GM21786 (cell line): Measurements from ENCODE around the gene FNDC3B.

Experiments used
- ATAC-seq: cut with Tn5 transposase; IDR thresholded peaks from one replicate; pipeline ENCODE4 v1.9.1; 2021; ENCODE audit not compliant: unreplicated experiment

The FNDC3B gene

DNA sequence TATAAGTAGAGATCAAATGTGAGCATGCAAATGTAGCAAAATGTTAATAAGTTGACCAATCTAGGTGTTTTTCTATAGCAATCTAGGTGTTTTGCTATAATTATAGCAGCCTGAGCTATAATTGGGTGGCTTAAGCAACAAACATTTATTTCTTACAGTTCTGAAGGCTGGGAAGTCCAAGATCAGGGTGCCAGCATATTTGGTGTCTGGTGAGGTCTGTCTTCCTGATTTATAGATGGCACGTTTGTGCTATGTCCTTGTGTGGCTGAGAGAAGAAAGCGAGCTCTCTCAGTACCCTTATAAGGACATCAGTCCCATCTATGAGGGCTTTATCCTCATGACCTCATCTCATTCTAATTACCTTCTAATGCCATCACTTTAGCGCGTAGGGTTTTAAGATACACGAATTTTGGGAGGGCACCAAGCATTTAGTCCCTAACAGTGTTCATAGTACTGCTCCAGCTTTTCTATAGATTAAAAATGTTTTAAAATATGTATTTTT, 237.8 kb downstream of the FNDC3B start:
- ATAC-seq: no peak

- ATAC-seq: no peak
These were observed 239.8 kb downstream of the FNDC3B start for GRCh38 chr3:172279191-172279640.

GRCh38 chr3:172279974-172280373, 240.6 kb downstream of the FNDC3B start:
- no peak for ATAC-seq

DNA sequence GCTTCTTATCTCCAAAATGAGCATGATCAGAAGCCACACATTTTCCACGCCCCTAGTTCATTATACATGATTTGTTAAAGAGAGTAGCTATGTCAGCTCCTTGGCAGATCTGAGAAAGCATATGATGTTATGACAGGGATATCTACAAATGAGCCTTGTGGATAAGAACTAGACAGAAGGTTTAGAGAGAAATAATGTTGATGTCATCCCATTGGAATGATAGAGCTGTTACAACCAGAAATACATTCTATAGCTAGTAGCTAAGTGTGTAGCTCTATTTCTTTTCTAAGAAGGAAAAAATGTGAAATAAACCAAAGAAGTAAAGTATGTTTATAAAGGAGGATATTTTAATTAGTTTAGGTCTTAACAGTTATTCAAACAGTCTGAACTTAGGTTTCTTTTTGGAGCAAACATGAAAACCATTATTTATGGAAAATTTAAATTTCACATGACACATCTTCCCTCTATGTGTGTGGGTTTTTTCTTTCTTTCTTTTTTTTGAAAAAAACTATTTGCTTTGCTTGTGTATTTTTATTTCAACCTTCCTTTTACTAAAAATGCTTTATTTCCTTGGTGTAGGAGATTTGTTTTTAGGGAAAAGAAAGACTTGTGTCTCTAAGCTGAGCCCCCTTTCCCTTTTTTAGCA, 241.2 kb downstream of the FNDC3B start:
- ATAC-seq: no peak

DNA sequence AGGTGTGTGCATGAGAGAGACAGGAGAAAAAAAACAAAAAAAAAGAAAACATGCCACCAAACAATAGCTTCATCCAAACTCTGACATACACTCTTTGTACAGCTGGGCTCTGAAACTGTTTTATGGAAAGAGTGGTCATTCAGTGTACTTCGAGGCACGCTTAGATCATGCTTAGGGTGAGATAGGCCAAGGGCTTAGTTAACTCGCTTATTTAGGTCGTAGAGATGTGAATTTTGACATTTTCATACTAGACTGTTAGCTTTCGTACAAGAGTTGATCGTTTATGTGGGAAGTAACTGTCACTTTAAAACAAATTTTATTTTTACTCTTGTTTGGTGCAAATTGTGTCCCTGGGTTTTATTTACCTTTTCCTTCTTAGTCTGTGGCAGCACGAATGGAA, 242.5 kb downstream of the FNDC3B start:
- no peak for ATAC-seq

- ATAC-seq: no peak
These were observed 243.5 kb downstream of the FNDC3B start for GRCh38 chr3:172282850-172283249.

DNA sequence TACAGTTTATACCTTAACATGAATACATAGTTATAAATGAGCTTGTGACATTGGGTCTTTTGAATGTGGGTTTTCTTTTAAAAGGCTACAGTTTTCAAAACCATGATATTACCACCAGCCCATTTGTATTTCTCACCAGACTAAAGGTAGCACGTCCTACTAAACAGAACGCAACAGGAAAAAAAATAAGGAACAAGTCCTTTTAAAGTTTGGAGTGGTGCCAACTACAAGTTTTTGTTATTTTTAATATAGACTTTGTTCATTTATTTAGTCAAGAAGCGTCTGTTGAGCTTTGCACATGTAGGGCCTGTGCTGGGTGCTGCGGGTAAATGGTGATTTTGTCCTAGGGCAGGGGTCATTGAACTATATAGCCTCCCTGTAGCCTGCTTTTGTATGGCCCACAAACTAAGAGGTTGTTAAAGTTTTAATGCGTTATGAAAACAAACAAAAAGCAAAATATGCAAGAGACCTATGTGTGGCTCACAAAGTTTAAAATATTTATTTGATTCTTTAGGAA, 244.5 kb downstream of the FNDC3B start:
- no peak for ATAC-seq

DNA sequence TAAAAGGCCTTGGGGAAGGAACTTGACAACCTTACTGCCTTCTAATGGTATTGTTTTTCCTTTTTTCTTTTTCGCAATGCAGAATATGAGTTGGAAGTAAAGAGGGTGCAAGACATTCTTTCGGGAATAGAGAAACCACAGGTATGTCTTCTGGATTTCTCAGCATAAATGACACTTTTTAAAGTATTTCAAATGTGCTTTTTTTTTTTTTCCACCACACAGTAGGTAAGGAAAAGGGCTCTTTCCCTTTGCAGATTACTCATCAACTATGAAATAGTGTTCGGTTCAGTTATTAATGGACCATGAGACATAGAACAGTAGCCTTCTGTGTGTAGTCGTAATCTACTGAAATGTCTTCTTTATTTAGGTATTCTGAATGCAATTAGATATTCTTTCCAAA, 246.5 kb downstream of the FNDC3B start:
- no peak for ATAC-seq

GRCh38 chr3:172286548-172287148, 247.3 kb downstream of the FNDC3B start:
- no peak for ATAC-seq

DNA sequence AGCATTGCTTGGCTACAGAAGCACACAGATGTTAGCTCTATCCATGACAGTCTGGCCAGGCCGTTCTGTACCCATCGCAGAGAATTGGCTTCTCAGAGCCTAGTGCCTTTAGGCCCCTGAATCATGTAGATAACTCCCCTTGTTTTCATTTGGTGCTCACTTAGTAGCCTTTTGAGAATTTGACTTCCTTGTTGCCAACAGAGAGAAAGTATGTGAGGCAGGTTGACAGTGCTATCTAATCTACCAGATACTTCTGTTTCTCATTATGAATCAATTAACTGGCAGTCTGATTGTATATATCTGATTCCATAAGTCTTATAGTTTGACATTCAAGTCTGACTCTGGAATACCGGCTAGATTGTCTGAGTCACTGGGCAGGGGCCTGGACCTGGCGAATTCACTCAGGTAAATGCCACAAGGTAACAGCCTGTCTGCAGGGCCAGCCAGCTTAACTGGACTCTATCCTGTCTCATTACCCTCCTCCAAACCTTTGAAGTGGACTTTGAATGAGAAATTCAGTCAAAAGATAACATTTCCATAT, 248.6 kb downstream of the FNDC3B start:
- ATAC-seq: no peak

DNA sequence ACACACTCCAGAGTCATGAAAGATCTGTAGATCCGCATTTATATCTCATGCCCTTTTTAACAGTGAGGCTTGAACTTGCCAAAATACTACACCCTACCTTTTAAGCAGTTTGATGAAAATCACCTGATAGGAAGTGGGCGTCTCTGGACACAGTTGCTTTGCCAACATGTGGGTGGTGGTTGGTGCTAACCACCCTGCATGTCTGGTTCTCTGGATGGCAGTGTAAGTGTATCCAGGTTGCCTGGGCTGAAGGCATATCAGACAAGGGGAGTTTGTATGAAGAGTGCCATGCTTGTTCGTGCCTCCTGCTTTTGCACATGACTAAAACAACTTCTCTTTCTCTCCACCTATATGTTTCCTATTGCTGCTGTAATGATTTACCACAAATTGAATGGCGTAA, 249.3 kb downstream of the FNDC3B start:
- ATAC-seq: no peak

- ATAC-seq: peak; percentile 81
These were observed 250.2 kb downstream of the FNDC3B start for GRCh38 chr3:172289583-172289982.

- ATAC-seq: no peak
These were observed 251.1 kb downstream of the FNDC3B start for GRCh38 chr3:172290457-172290856.

DNA sequence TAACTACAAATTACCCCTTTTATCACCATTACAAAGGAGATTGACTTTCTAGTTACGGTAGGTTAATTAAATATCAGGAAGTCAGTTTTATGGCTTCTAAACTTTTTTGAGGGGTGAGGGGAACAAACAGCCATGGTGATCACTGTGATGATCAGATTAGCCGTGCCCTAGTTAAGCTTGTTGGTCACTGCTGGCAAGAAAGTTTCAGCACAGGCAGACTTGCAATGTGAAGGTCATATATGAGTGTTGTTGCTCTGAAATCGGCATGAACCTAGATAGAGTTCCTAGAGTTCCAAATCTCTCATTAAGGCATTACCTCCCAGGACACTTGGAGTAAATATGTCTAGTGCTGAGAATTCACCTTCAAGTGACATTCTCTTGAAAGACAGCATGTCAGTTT, 252.3 kb downstream of the FNDC3B start:
- ATAC-seq: no peak

- ATAC-seq: no peak
These were observed 253.0 kb downstream of the FNDC3B start for GRCh38 chr3:172292422-172292821.

GRCh38 chr3:172293093-172293492, 253.7 kb downstream of the FNDC3B start:
- ATAC-seq: no peak

GRCh38 chr3:172294223-172294806, 254.9 kb downstream of the FNDC3B start:
- no peak for ATAC-seq

GRCh38 chr3:172296248-172296974, 257.0 kb downstream of the FNDC3B start:
- no peak for ATAC-seq

DNA sequence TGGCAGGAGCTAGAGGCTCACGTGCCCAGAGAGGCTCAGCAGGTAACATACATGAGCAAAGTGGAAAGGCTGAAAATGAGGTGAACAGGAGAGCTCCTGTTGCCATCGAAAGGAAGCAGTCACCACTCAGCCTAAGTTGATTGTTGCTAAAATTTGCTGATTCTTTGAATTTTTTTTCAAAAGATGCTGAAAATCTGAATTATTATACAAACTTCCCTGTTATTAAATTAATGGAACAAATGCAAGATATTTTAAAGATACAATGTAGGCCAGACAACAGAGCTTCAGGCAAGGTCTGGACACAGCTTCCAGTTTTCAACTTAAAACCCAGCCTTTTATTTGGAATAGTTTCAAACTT, 257.6 kb downstream of the FNDC3B start:
- no peak for ATAC-seq

- no peak for ATAC-seq
These were observed 258.9 kb downstream of the FNDC3B start for GRCh38 chr3:172298247-172298646.

DNA sequence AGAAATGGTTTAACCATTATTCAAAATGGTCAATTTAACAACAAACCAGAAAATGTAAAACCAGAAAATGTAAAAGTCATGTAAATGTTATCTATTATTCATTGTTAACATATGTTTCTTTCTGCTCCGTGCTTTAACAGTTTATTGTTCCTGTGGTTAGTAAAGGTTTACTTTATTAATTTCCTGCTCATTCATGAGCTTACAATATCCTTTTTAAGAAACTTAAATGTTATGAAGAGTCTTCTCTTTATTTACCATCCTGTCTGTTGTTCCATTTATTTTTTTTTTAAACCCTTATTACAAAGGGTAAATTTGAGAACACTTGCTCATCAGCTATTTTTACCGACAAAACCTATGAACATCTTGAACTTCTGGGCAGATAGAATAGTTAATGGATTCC, 260.8 kb downstream of the FNDC3B start:
- no peak for ATAC-seq
